GM10847 (cell line): ENCODE data around the gene RNF222.

Experiments used
- POLR2A ChIP-seq: IDR thresholded peaks from 2 replicates; pipeline ENCODE4 v1.6.1; 2011; ENCODE audit not compliant: insufficient read length; ENCODE audit errors: extremely low read depth

The RNF222 gene

DNA sequence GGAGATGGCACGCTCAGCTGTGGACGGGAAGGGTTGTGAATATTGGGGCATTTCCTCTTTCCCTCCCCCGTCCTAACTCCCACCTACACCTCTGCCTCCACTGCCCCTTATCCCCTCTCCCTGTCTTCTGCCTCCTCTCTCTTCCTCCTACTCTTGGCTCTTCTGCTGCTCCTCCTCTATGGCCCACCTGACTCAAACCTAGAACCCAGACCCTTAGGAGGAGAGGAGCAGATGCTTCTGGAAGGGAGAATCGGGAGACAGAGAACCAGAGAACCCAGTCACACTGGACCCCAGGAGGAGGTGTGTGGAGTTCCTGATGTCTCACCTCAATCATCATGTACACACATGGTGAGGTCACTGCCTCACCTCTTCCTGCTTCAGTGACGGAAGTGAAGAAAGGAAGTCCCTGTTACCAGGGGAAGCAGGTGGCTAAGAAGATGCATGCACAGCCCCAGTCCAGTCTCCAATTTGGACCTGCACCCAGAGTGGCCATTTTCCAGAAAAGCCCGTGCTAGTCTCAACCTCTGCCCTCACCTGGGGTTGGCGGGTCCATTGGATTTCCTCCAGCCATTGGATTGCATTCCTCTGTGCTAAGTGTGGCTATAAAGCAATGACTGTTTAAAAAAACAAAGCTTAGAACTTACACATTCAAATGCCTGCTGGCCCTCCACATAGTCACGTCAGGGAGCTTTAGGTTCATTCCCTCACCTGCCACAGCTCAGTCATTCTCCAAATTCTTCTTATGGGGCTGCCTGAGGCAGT, 4.0 kb downstream of the RNF222 start:
- no peak for TF ChIP-seq POLR2A

DNA sequence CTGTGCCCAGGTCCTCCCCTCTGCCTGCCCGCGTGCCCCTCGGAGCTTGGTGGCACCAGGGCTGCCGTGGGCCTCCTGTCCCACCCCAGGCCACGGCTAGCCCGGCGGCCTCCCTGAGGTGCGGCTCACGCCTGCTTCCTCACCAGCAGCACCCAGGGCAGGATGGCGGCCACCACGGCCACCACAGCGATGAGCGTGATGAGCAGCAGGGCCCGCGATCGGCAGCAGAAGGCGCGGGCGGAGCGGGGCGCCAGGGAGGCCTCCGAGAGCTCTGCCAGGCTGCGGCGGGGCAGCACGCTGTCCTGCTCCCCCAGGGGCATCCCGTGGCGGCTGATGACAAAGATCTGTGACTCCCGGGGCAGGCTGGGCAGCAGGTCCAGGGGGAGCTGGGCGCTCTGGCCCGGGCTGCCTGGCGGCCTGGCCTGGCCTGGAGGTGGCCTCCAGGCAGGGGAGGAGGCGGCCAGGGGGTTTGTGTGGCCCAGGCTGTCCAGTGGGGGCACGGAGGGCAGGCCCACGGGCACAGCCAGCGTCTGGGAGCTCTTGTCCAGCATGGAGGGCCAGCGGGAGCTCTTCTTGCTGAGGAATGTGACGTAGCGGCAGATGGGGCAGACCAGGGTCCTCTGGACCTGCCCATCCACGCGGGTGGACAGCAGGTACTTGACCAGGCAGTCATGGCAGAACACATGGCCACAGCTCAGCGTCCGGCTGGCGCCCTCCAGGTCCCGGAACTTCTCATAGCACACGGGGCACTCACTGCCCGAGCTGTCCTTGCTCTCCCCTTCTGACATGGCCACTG, 4.8 kb downstream of the RNF222 start:
- TF ChIP-seq POLR2A: no peak

- no peak for TF ChIP-seq POLR2A
Measured at GRCh38 chr17:8392274-8392673, 5.4 kb downstream of the RNF222 start.

GRCh38 chr17:8391711-8392110, 5.9 kb downstream of the RNF222 start:
- no peak for TF ChIP-seq POLR2A

GRCh38 chr17:8387914-8388651, 9.5 kb downstream of the RNF222 start:
- no peak for TF ChIP-seq POLR2A

DNA sequence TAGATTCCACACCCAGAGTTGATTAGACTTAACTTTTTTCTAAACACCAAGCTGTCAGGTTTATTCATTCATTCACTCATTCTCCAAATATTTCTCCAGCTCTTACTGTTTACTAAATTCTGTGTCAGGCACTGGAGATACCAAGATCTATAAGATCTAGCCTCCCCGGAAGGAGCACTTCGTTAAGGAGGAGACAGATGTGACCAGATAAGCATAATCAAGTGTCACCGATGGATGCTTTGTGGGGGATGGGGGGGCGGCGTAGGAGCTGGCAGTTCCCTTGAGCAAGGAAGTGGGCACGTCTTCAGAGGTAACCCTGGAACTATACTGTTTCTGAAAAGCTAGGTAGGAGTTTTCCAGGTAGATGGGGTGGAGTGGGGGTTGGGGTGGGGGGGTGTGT, 10.8 kb downstream of the RNF222 start:
- TF ChIP-seq POLR2A: no peak

GRCh38 chr17:8384801-8385378, 12.7 kb downstream of the RNF222 start:
- TF ChIP-seq POLR2A: no peak

- peak; percentile 96 for TF ChIP-seq POLR2A
Measured at GRCh38 chr17:8383143-8383822, 14.3 kb downstream of the RNF222 start, which contains the start of gene RPL26. TSS of gene RPL26 (minus strand) at chr17:8383193. CDS start at chr17:8382310, 883 bp downstream.

GRCh38 chr17:8382880-8383142, 14.8 kb downstream of the RNF222 start:
- no peak for TF ChIP-seq POLR2A

- TF ChIP-seq POLR2A: no peak
Measured at GRCh38 chr17:8382052-8382879, 15.4 kb downstream of the RNF222 start.

- no peak for TF ChIP-seq POLR2A
Measured at GRCh38 chr17:8380049-8380448, 17.6 kb downstream of the RNF222 start.

DNA sequence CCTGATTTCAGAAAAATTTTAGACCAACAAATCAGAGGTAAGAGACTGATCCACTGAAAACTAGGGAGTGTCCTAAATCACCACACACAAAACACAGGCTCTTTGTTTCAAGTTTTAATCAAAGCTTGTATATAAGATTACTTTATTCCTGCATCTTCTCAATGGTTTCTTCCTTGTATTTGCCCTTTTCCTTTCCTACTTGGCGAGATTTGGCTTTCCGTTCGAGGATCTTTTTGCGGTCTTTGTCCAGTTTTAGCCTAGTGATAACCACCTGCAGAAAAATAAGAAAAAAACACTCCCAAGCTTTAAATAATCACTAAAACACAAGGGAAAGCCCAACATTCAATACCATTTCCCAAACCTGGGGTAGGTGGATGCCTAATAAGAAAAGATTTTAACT, 20.2 kb downstream of the RNF222 start:
- no peak for TF ChIP-seq POLR2A

DNA sequence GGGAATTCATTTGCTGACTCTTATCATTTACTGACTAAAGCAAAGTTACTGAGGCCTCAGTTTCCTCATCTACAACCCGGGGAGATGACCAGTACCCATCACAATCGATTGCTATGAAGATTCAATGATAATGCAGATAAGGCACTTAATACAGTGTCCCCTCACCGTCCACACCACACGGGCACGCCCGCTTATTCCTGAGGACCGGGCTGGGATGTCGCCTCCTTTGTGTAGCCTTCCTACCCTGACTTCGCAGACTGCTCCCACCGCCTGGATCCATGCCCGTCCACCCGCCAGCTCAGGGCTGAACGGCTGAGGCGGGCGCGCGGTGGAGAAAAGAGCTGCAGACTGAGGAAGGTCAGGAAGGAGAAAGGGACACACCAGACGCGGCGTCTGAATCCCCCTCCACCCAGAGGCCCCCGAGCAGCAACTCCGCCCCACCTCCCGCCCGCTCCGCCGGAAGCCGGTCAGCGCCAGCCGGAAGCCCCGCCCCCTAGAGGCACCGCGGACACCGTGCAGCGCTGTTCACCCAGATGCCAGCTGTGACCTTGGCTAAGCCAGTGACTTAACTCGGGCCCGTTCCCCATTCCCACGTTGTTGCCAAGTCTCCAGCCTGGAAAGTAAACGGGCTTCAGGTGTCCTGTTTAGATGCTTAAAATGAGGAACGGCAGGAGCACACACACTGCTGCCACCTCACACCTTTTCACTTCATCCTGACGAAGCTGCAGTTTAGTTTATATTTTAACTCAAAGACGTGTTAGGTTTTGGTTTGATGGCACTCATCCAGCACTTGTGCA, 21.2 kb downstream of the RNF222 start, which contains the start of gene KRABD2:
KRABD2 (minus strand) TSS at position 434 of the 797 bp plus-strand sequence.
- TF ChIP-seq POLR2A: peak; percentile 57

DNA sequence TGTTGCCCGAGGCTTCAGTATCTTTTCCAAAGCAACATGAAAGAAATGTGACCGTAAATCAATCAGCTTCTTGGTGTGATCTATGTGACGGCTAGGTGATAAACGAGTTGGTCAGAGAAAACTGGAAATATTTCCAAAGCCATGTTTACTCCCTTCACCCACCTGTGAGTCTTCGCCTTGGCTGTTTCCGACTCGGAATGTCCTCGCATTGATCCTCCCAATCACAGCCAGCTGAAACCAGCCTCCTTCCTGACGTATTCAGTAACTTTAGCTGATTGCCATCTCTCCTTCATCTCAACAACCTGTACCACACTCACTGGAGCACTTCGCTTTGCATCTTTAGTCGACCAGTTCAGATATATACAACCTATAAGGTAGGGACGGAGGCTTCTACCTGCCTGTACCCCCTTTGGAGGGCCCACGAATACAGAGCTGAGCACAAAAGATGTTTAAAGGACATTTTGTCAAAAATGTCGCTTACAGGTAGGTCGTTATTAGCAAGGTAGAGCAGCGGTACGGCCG, 21.8 kb downstream of the RNF222 start:
- TF ChIP-seq POLR2A: no peak
